K562 (cell line): ENCODE results near the gene TNK2. TPM values are rescaled to one million over a fixed set of nuclear protein-coding genes. Genes with fewer than 3 reads are reported as not detected.

Experiments
- CEBPG ChIP-seq, 3 experiments: fragments of 200-800 bp in 1 of 3; sonication (Bioruptor generic) in 1 of 3; sonication (generic) in 1 of 3; formaldehyde crosslinking in 1 of 3; IDR thresholded peaks in 2 of 3; conservative IDR thresholded peaks in 1 of 3; 2 replicates each; pipeline versions ENCODE4 v1.6.1 to v1.8.0; 2016 to 2022; ENCODE audit warnings: missing compliant biosample characterization in 2 of 3, missing genetic modification characterization in 2 of 3, mild to moderate bottlenecking in 1 of 3, missing genetic modification reagents in 1 of 3
- CHAMP1 ChIP-seq: fragments of 450-650 bp; IDR thresholded peaks from 2 replicates; pipeline ENCODE4 v1.6.1; 2016; ENCODE audit warnings: mild to moderate bottlenecking
- CHD1 ChIP-seq: fragments of 200-600 bp; sonication (generic); IDR thresholded peaks from one replicate; pipeline ENCODE4 v1.6.1; 2012; ENCODE audit warnings: mild to moderate bottlenecking, moderate library complexity, low read length, inconsistent platforms
- POLR2AphosphoS5 ChIP-seq: IDR thresholded peaks from 2 replicates; pipeline ENCODE4 v1.6.1; 2011; ENCODE audit warnings: mild to moderate bottlenecking, low read depth, low read length, moderate library complexity; ENCODE audit not compliant: control insufficient read depth, insufficient read depth
- SMARCA4 ChIP-seq: fragments of 450-650 bp; IDR thresholded peaks from 2 replicates; pipeline ENCODE4 v1.6.1; 2016
- ZBTB40 ChIP-seq, 2 experiments: fragments of 450-650 bp in 1 of 2; sonication (generic) in 1 of 2; formaldehyde crosslinking in 1 of 2; IDR thresholded peaks; 2 replicates each; pipeline versions ENCODE4 v1.7.1 to v1.9.0; 2016 to 2022; ENCODE audit warnings: inconsistent platforms in 1 of 2, mild to moderate bottlenecking in 1 of 2, missing genetic modification reagents in 1 of 2
- polyA plus RNA-seq, 8 experiments: library from polyadenylated mRNA; depleted of rRNA in 4 of 8; stranded (reverse) in 5 of 8; unstranded in 3 of 8; fragments of >200 nt; fragmentation: Nextera tagmentation in 2 of 8; fragmentation: Illumina TruSeq in 1 of 8; extraction: Ambion mirVana in 2 of 8; extraction: Trizol in 1 of 8; gene quantifications; 2 replicates each; pipeline versions ENCODE4 v1.2.1 to v1.2.3, GENCODE V29; 2011 to 2014; ENCODE audit warnings: inconsistent platforms in 1 of 8, missing spikeins in 1 of 8
- total RNA-seq, 7 experiments: library from RNA; depleted of rRNA in 6 of 7; stranded (reverse); fragments of >200 nt in 6 of 7; fragmentation: Illumina TruSeq in 2 of 7; extraction: Trizol in 2 of 7; gene quantifications; 2 replicates each; pipeline versions ENCODE4 v1.2.1 to v1.2.3, GENCODE V29; 2011 to 2021; ENCODE audit warnings: low replicate concordance in 1 of 7
- TF ChIP-seq, protein P1 (sequence below): fragments of 250-450 bp; sonication (Bioruptor Pico); IDR thresholded peaks from 2 replicates; pipeline ENCODE4 v1.4.0; 2020

The TNK2 gene
- total and polyA plus RNA-seq, 9 of the 15 experiments (the other 6 are each of a cell fraction or from before 2014, with no cell fraction given): 0.03 to 33.8 (median 6.5) TPM

DNA sequence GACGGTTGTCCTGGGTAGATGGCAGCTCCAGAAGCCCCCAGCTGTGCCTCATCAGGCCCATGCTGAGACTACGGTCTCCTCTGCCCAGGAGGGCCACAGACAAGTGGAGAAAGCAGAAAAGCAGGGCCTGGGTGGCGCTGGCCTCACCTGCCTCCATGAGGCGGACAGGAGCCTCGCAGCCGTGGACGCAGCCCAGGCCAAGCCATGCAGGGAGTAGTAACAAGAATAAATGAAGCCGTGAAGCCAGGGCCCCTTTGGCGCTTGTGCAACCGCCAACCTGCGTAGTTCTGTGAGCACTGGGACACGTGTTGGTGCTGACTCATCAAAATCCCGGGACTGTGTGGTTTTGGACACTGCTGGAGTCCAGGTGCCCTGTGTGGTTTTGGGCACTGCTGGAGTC, 84.4 kb downstream of the TNK2 start (continued):
- TF ChIP-seq ZBTB40 (IDR thresholded peaks at IDR 0.05) (no peak), ZBTB40 (CRISPR knock-in tag; IDR thresholded peaks at IDR 0.05) (no peak), CHAMP1 (no peak), CHD1 (no peak), SMARCA4 (no peak), CEBPG (CRISPR knock-in tag; IDR thresholded peaks at IDR 0.05) (peak; percentile 59; the same call in 1 of the 2 replicates), CEBPG (tag; conservative IDR thresholded peaks at IDR 0.05 in 1 of 2, IDR thresholded peaks at IDR 0.05 in 1 of 2) (no peak), POLR2AphosphoS5 (no peak)
- TF ChIP-seq, protein P1, sequence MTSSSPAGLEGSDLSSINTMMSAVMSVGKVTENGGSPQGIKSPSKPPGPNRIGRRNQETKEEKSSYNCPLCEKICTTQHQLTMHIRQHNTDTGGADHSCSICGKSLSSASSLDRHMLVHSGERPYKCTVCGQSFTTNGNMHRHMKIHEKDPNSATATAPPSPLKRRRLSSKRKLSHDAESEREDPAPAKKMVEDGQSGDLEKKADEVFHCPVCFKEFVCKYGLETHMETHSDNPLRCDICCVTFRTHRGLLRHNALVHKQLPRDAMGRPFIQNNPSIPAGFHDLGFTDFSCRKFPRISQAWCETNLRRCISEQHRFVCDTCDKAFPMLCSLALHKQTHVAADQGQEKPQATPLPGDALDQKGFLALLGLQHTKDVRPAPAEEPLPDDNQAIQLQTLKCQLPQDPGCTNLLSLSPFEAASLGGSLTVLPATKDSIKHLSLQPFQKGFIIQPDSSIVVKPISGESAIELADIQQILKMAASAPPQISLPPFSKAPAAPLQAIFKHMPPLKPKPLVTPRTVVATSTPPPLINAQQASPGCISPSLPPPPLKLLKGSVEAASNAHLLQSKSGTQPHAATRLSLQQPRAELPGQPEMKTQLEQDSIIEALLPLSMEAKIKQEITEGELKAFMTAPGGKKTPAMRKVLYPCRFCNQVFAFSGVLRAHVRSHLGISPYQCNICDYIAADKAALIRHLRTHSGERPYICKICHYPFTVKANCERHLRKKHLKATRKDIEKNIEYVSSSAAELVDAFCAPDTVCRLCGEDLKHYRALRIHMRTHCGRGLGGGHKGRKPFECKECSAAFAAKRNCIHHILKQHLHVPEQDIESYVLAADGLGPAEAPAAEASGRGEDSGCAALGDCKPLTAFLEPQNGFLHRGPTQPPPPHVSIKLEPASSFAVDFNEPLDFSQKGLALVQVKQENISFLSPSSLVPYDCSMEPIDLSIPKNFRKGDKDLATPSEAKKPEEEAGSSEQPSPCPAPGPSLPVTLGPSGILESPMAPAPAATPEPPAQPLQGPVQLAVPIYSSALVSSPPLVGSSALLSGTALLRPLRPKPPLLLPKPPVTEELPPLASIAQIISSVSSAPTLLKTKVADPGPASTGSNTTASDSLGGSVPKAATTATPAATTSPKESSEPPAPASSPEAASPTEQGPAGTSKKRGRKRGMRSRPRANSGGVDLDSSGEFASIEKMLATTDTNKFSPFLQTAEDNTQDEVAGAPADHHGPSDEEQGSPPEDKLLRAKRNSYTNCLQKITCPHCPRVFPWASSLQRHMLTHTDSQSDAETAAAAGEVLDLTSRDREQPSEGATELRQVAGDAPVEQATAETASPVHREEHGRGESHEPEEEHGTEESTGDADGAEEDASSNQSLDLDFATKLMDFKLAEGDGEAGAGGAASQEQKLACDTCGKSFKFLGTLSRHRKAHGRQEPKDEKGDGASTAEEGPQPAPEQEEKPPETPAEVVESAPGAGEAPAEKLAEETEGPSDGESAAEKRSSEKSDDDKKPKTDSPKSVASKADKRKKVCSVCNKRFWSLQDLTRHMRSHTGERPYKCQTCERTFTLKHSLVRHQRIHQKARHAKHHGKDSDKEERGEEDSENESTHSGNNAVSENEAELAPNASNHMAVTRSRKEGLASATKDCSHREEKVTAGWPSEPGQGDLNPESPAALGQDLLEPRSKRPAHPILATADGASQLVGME (CRISPR knock-in tag): no peak
